GM12865 (cell line): ENCODE measurements around the gene B4GALT3.
A peak's percentile ranks its signal among the peaks of the same experiment; 100 is the strongest.

Experiments used
- DNase-seq: peaks from one replicate; pipeline ENCODE4 v3.0.0; 2010; ENCODE audit warnings: low read depth
- H3K4me3 ChIP-seq: 2 replicates; pipeline ENCODE4 v1.5.1; 2011; ENCODE audit warnings: mild to moderate bottlenecking, low read depth, low read length, control low read depth
- CTCF ChIP-seq: IDR thresholded peaks from 2 replicates; pipeline ENCODE4 v1.5.1; 2011; ENCODE audit warnings: low read length, control low read depth, low read depth, inconsistent platforms; ENCODE audit not compliant: insufficient read depth; ENCODE audit errors: missing control alignments

B4GALT3 gene

GRCh38 chr1:161222175-161223019 is 45.1 kb upstream of the B4GALT3 start:
- DNase-seq: no peak
- H3K4me3 ChIP-seq: no peak overlapping the region
- TF ChIP-seq CTCF: no peak

- no peak for DNase-seq
- TF ChIP-seq CTCF: no peak
- no peak overlapping the region for H3K4me3 ChIP-seq
These were observed 42.7 kb upstream of the B4GALT3 start for GRCh38 chr1:161220002-161220401.

DNA sequence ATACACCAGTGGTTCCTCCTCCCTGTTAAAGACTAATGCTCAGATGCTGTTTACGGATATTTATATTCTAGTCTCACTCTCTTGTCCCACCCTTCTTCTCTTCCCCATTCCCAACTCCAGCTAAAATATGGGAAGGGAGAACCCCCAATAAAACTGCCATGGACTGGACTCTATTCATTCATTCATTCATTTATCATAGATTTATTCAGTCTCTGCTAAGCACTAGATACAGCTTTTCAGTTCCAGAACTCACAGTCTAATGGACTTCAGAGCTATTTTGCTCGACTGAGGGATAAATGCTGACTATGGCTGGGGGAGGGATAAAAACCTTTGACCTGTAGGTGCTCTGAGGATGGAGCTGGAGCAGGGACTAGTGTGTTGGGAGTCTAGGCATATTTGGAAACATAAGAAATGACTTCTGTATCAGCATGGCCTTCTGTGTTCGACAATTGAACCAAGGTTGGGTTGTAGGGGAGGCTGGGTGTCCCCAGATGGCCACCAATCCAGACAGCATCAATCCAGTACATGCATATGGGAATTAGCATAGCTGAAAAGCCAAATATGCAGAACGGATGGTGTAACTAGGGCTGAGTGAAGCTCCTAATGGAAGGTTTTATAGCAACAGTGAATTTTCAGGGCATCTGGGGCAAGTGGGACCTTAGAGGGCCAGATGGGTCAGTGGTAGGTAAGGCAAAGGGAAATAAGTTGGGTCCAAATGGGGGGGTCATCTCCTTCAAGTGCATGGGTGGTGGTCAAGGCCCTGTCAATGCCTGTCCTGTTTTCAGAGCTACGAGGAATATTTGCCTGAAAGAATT is 42.0 kb upstream of the B4GALT3 start:
- no peak overlapping the region for H3K4me3 ChIP-seq
- DNase-seq: no peak
- TF ChIP-seq CTCF: no peak

DNA sequence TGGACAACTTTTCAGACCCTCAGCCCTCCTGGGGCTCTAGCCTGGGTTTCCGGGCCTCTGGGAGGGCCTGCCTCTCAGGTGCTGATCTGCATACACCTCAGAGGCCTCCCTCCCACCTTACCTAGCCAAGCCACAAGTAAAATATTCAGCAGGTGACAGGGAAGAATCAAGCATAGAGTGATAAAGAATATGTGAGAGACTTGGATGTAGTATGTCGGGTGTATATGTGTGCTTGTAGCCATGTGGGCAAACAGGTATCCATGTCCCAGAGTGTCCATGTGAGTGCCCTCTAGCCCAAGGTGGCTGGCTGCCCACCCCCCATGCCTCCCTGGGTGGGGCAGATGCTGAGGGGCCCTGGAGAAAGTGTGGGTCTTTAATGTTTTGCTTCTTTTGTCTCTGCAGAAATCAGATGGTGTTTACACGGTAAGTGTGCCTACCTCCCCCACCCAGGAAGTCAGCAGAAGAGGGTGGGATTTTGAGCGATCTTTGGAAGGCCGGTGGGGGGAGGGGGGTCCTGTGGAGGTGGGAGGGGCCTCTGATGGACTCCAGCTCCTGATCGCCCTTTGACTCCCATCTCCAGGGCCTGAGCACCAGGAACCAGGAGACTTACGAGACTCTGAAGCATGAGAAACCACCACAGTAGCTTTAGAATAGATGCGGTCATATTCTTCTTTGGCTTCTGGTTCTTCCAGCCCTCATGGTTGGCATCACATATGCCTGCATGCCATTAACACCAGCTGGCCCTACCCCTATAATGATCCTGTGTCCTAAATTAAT is 41.2 kb upstream of the B4GALT3 start:
- H3K4me3 ChIP-seq: no peak overlapping the region
- TF ChIP-seq CTCF: no peak
- DNase-seq: no peak

GRCh38 chr1:161217831-161218230 is 40.5 kb upstream of the B4GALT3 start:
- H3K4me3 ChIP-seq: no peak overlapping the region
- no peak for TF ChIP-seq CTCF
- no peak for DNase-seq

DNA sequence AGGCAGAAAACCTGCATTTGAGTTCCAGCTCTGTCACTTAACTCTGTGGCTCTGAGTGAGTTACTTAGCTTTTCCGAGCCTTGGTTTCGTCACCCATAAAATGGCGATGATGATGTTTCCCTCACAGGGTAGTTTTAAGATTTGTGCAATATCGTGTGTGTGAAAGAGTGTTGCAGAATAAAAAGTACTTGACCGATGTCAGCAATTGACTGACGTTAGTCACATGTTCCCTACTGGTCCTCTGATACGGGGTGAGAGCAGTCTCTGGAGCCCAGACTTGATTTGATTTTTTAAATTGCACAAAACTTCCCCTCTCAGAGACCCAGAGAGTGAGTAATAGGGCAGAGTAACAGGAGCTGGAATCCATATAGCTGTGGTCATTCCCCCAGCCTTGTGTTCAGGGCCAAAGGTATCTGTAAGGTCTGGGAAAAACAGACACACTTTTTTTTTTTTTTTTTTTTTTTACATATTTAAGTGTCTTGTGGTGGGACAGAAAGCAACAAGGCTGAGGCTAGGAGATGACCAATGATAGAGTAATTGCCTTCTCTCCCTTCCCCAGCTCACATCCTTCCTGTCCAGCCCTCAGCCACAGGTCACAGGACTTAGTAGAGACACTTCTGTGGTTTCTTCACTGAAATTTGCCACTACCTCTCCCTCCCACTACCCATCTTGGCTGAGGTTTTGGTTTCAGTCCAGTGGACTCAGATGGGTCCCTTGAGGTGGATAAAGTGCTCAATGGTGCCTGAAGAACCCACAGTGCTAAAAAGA is 39.8 kb upstream of the B4GALT3 start:
- no peak for TF ChIP-seq CTCF
- peak; percentile 89 for DNase-seq
- no peak overlapping the region for H3K4me3 ChIP-seq
